Natural killer cell (primary cell): Measurements from ENCODE around the gene KREMEN1. TPM values are rescaled to one million over a fixed set of nuclear protein-coding genes. Genes with fewer than 3 reads are reported as not detected.

Source experiments
- ATAC-seq, 3 donors: fragments of 150-1000 bp in 2 of 3; fragments of 200-7000 bp in 1 of 3; cut with Tn5 transposase; 1 replicate in 1 of 3; 2 replicates in 2 of 3; pipeline ENCODE4 v1.10.0; 2021; ENCODE audit warnings: mild to moderate bottlenecking in 2 of 3, moderate library complexity in 2 of 3
- DNase-seq, 2 donors: peaks; one replicate each; pipeline versions ENCODE4 v3.0.0 to v3.0.0-alpha.2; 2013 to 2021; ENCODE audit warnings: mixed read lengths in 1 of 2
- H3K27ac ChIP-seq: one replicate; pipeline ENCODE4 v1.5.1; 2013; ENCODE audit warnings: mild to moderate bottlenecking, low read length
- H3K27me3 ChIP-seq: one replicate; pipeline ENCODE4 v1.6.1; 2013; ENCODE audit warnings: low read length; ENCODE audit not compliant: control insufficient read depth, insufficient read depth
- H3K36me3 ChIP-seq: one replicate; pipeline ENCODE4 v1.6.1; 2013; ENCODE audit warnings: low read length; ENCODE audit not compliant: control insufficient read depth, insufficient read depth
- H3K4me1 ChIP-seq: one replicate; pipeline ENCODE4 v1.6.1; 2013; ENCODE audit warnings: low read length; ENCODE audit not compliant: control insufficient read depth, insufficient read depth
- H3K4me3 ChIP-seq: one replicate; pipeline ENCODE4 v1.5.1; 2013; ENCODE audit warnings: low read length
- H3K9me3 ChIP-seq: one replicate; pipeline ENCODE4 v1.6.1; 2013; ENCODE audit warnings: low read length; ENCODE audit not compliant: control insufficient read depth, insufficient read depth
- H3K27ac Mint-ChIP-seq, 2 donors: one replicate each; pipeline ENCODE4 v1.8.0; 2022; ENCODE audit warnings: mild to moderate bottlenecking in 2 of 2, mixed read lengths in 2 of 2, moderate library complexity in 1 of 2
- H3K27me3 Mint-ChIP-seq, 2 donors: one replicate each; pipeline ENCODE4 v1.8.0; 2022; ENCODE audit warnings: low read depth in 2 of 2, mixed read lengths in 2 of 2
- H3K36me3 Mint-ChIP-seq: one replicate; pipeline ENCODE4 v1.8.0; 2022; ENCODE audit warnings: mixed read lengths
- H3K4me1 Mint-ChIP-seq, 2 donors: one replicate each; pipeline ENCODE4 v1.8.0; 2022; ENCODE audit warnings: mixed read lengths in 2 of 2
- H3K4me3 Mint-ChIP-seq: one replicate; pipeline ENCODE4 v1.8.0; 2022; ENCODE audit warnings: mild to moderate bottlenecking, moderate library complexity, mixed read lengths
- H3K9me3 Mint-ChIP-seq, 2 donors: one replicate each; pipeline ENCODE4 v1.8.0; 2022; ENCODE audit warnings: mixed read lengths in 2 of 2
- CTCF ChIP-seq: fragments of 200-600 bp; IDR thresholded peaks from one replicate; pipeline ENCODE4 v1.8.0; 2022; ENCODE audit warnings: antibody characterized with exemption
- WGBS: methylation state at CpG from one replicate; pipeline ENCODE4 v1.1.7; 2013; ENCODE audit warnings: missing lambda C conversion rate; ENCODE audit not compliant: insufficient coverage; 5-methylcytosine and 5-hydroxymethylcytosine counted together
- intact Hi-C: fragments of 100-400 bp; cut with micrococcal nuclease; formaldehyde crosslinking; loops from one replicate; pipeline ENCODE4 v1.14.2; 2022
- total RNA-seq, 4 donors: library from RNA; stranded (reverse); fragments of 120-200 nt in 1 of 4; gene quantifications; one replicate each; pipeline versions ENCODE4 v1.2.3 to v1.2.4, GENCODE V29; 2013 to 2022

Gene KREMEN1
- total RNA-seq, 3 donors from 2014 or later (not counting 1 experiment from before 2014, with no cell fraction given): 0.23 TPM; not detected in 2

- ATAC-seq (no peak), DNase-seq (no peak)
- peaks cover 7% of the 10 kb centered on the region for H3K36me3 Mint-ChIP-seq
- H3K4me3 Mint-ChIP-seq: no peak overlapping the region
- Histone ChIP-seq H3K27me3 (no peaks in the 10 kb centered on the region), H3K36me3 (no peaks in the 10 kb centered on the region), H3K27ac (no peak overlapping the region), H3K4me1 (peaks cover 6% of the 10 kb centered on the region), H3K9me3 (no peaks in the 10 kb centered on the region), H3K4me3 (no peak overlapping the region)
- peaks cover 9 to 14% of the 10 kb centered on the region in 2 donors for H3K27me3 Mint-ChIP-seq
- H3K4me1 Mint-ChIP-seq: peaks cover 10 to 14% of the 10 kb centered on the region in 2 donors
- no peak for TF ChIP-seq CTCF
- H3K27ac Mint-ChIP-seq: no peak overlapping the region
- peaks cover 2 to 3% of the 10 kb centered on the region in 2 donors for H3K9me3 Mint-ChIP-seq
- intact Hi-C loops: no loop called here
- WGBS: 97% methylated on average over 2 of the region's 5 CpGs
Observed at GRCh38 chr22:29121124-29121523, 48.3 kb downstream of the KREMEN1 start.

- Histone ChIP-seq H3K27me3 (no peaks in the 10 kb centered on the region), H3K27ac (no peak overlapping the region), H3K4me1 (no peaks in the 10 kb centered on the region), H3K36me3 (no peaks in the 10 kb centered on the region), H3K4me3 (no peak overlapping the region), H3K9me3 (no peaks in the 10 kb centered on the region)
- peak in 2 of 3 donors; percentile 51 to 54 for ATAC-seq
- intact Hi-C loops: no loop called here
- DNase-seq: peak in 1 of 2 donors; percentile 6
- H3K4me3 Mint-ChIP-seq: no peak overlapping the region
- peaks cover under 1 to 7% of the 10 kb centered on the region in 2 donors for H3K4me1 Mint-ChIP-seq
- H3K27ac Mint-ChIP-seq: no peak overlapping the region
- H3K27me3 Mint-ChIP-seq: peaks cover 9 to 14% of the 10 kb centered on the region in 2 donors
- TF ChIP-seq CTCF: no peak
- H3K9me3 Mint-ChIP-seq: peaks cover 2 to 3% of the 10 kb centered on the region in 2 donors
- peaks cover 7% of the 10 kb centered on the region for H3K36me3 Mint-ChIP-seq
Observed at GRCh38 chr22:29122041-29122440, 49.2 kb downstream of the KREMEN1 start.

DNA sequence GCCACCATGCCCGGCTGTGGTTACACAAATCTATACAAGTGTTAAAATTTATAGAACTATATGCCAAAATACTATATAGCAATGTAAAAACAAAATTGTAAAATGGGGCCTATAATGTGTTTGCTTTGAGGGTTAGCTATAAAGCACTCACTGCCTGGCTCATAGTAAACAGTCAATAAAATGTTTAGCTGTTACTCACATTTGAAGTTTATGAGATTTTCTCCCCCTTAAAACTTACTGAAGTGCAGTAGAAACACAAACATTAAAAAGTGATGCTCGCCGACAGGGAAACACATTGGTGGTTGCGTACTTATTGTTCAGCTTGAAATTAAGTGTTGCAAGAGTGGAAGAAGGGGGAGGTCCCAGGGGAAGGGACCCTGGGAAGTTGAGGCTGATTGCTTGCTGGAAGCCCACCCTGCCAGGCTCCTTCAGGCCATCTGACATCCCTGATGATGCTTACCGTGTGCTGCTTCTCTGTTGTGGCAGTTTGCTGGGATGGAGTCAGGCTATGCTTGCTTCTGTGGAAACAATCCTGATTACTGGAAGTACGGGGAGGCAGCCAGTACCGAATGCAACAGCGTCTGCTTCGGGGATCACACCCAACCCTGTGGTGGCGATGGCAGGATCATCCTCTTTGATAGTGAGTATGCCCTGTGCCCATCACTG, 52.1 kb downstream of the KREMEN1 start:
- no peak for ATAC-seq
- H3K36me3 ChIP-seq: no peaks in the 10 kb centered on the region
- 95% methylated on average over 9 of the region's 10 CpGs for WGBS
- no peak overlapping the region for H3K4me3 Mint-ChIP-seq
- peaks cover 2 to 3% of the 10 kb centered on the region in 2 donors for H3K27me3 Mint-ChIP-seq
- no peaks in the 10 kb centered on the region for H3K4me1 ChIP-seq
- H3K9me3 ChIP-seq: no peaks in the 10 kb centered on the region
- H3K27me3 ChIP-seq: no peaks in the 10 kb centered on the region
- peaks cover 0 to under 1% of the 10 kb centered on the region in 2 donors for H3K4me1 Mint-ChIP-seq
- DNase-seq: no peak
- H3K4me3 ChIP-seq: no peak overlapping the region
- intact Hi-C loops: no loop called here
- TF ChIP-seq CTCF: no peak
- H3K9me3 Mint-ChIP-seq: peaks cover 0 to under 1% of the 10 kb centered on the region in 2 donors
- H3K36me3 Mint-ChIP-seq: peaks cover 1% of the 10 kb centered on the region
- no peak overlapping the region for H3K27ac ChIP-seq
- H3K27ac Mint-ChIP-seq: no peak overlapping the region

- ATAC-seq: no peak
- no peaks in the 10 kb centered on the region for H3K9me3 Mint-ChIP-seq
- H3K4me1 Mint-ChIP-seq: no peaks in the 10 kb centered on the region
- TF ChIP-seq CTCF: no peak
- no peak overlapping the region for H3K27ac Mint-ChIP-seq
- DNase-seq: no peak
- no peaks in the 10 kb centered on the region for H3K4me1 ChIP-seq
- WGBS: 89% methylated on average over 2 of the region's 2 CpGs
- H3K4me3 Mint-ChIP-seq: no peak overlapping the region
- H3K36me3 ChIP-seq: no peaks in the 10 kb centered on the region
- peaks cover 0 to 1% of the 10 kb centered on the region in 2 donors for H3K27me3 Mint-ChIP-seq
- H3K27ac ChIP-seq: no peak overlapping the region
- intact Hi-C loops: no loop called here
- H3K27me3 ChIP-seq: no peaks in the 10 kb centered on the region
- H3K36me3 Mint-ChIP-seq: no peaks in the 10 kb centered on the region
- H3K9me3 ChIP-seq: no peaks in the 10 kb centered on the region
- no peak overlapping the region for H3K4me3 ChIP-seq
Observed at GRCh38 chr22:29125443-29125778, 52.6 kb downstream of the KREMEN1 start.
